HG03095 (cell line): ENCODE measurements around the gene DPF3.

Experiments
- ATAC-seq: cut with Tn5 transposase; IDR thresholded peaks from one replicate; pipeline ENCODE4 v1.9.1; 2021; ENCODE audit warnings: moderate library complexity; ENCODE audit not compliant: unreplicated experiment

DPF3 gene

DNA sequence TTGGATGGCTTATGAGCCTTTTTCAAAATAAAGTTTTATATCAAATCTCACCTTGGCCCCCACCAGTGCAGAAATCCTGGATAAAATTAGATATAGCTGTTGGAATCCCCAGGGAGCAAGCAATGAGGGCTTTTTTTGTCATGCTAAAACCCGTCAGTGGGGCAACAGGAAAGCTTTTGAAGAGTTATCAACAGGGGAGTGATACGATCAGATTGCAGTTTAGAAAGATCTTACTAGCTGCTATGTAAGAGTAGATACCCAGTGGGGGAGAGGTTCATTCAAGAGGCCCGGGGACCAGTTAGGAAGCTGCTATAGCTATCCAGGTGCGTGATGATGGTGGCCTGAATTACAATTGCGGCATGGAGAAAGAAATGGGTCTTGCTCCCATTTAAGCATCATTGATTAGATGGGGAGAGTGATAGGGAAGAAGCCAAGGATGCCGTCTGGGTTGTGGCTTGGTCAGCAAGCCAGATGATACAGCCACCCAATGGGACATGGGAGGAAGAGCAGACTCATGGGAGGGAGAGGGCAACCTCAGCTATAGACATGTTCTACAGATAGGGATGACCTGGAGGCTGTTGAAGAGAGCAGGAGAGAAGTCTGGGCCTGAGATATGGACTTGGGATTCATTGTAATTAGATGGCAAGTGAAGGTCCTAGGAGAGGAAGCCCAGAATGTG, 272.4 kb downstream of the DPF3 start:
- no peak for ATAC-seq

DNA sequence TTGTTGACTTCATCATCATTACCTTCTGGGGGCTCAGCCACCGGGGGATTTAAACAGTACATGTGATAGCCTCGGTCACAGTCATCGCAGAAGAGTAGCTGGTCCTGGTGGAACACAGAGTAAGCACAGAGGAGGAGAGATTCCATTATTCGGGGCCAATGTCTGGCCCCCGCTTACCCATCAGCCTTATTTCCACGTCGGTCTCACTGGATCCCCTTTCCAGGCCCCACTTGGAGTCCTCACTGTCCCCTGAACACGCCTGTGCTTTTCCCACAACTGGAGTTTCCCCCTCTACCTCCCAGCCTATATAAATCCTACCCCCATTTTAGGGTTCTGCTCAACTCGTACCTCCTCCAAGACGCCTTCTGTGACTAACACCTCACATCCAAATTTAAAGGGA, 274.0 kb downstream of the DPF3 start:
- no peak for ATAC-seq

DNA sequence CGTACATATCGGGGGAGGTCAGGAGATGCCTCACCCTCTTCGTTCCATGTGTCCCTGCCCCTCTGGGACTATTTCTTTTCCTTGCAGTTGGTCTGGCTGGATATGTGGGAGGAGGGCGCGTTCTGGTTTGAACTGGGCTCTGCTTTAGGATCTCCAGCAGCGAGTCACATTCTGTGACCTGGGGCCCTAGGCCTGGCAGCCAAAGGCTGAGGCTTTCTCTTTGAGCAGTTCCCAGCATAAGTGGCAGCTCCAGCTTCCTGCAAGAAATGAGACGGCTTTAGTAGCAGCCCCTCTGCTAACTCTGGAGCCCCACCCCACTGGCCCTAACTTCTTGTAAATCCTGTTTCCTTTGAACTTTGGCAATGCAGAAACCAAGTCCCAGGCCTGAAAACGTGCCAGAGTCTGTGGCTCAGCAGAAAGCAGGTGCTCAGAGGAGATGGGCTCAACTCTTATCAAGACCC, 274.8 kb downstream of the DPF3 start:
- ATAC-seq = no peak

DNA sequence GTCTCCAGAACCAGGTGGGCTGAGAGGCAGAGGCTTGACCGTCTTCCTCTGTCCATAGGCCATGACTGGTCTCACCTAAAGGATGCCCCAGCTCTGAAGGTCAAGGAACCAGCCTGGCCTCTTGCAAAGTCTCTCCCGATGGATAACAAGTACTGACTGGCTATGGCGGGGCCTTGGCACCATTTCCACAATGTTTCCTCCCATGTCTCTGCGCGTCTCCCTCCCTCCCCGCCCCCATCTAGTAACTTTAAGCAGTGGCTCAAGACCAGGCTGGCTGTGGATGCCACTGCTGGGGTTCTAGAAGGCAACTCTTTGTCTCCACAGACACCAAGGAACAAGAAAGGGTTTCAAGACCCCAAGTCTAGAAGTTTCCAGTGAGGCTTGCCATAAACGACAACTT, 275.5 kb downstream of the DPF3 start:
- no peak for ATAC-seq

DNA sequence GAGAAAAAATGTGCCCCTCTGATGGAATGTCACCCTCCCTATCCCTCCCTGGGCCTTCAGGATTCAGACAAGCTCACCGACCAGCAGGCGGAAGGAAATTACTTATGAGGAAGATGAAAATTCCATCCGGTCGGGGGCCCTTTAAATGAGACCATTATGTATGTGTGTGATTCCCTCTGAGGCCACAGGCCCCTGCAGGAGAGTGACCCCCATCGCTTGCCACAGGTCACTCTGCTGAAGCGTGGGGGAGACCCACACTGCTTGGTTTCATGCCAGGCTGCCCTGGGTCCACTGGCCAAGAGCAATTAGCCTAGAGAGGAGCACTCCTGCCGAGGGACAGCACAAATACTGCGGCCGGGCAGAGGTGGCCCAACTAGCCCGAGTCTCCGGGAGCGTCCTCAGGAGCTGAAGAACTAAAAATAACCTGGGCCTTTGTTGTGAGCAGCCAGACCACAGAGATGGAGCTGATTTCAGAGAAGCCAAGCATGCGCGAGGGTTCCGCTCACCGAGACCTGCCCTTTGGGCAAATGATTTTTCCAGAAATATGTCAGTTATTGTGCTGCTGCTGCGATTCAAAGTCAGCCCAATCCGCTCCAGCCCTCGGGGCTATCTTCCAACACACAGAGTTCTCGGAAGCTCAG, 276.4 kb downstream of the DPF3 start:
- no peak for ATAC-seq

DNA sequence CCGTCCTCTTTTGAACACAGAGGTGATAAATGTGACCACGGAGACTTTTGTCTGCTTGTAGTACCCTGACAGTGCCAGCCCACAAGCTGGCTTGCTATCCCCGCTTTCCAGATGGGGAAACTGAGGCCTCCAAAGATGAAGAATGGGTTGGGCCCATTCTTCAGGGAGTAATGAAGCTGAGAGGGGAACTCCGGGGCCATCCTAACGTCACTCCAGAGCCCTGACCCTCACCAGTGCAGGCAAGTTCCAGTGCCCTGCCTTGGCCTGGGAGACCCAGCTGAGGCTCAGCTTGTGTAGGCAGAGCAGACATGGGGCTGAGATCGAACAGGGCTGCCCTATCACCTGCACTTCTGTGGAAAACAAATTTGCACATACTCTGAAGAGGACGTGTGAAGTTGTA, 277.1 kb downstream of the DPF3 start:
- no peak for ATAC-seq

DNA sequence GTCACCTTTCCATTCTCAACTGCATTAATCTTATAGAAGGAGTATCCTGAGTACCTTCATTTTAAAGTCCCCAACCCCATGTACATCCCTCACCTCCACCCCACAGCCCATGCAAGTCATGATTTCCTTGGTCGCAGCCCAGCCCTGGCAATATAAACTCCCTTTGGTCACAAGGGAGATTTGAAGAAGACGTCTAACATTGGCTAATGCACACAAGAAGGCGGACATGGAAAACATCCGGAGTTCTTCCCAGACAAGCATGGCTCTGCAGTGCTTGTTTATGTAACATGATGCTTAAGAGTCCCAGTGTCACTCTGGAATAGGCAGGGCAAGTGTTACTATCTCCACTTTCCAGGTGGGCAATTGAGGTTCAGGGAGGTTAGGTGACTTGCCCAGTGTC, 277.6 kb downstream of the DPF3 start:
- ATAC-seq = no peak

DNA sequence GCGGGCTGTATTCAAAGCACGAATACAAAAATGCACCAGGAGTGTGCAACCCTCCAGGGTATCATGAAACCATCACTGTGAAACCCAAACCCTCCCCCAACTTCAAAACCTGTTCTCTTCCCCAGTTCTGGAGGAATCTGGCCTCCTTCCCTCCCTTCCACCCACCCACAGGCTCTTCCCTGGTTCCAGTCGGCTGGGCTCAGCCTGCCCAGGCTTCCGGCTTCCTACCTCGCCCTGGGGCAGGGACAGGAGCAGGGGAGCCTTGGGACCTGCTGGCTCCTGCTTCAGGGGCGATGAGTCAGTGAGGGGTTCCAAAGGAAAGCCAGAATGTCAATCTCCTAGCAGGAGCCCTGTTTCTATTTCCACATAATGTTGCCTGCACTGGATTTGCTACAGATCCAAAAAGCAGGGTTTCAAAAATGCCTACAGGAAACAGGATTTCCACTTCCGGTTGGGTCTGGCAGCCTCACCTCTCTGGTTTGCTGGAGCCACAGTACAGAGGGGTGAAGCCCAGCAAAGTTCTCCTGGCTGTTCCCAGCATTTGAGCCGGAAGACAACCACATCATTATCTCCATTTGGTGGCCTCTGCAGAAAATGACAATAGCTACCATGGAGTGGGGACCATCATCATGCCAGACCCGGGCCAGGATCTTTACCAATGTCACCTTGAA, 278.3 kb downstream of the DPF3 start:
- ATAC-seq = no peak

DNA sequence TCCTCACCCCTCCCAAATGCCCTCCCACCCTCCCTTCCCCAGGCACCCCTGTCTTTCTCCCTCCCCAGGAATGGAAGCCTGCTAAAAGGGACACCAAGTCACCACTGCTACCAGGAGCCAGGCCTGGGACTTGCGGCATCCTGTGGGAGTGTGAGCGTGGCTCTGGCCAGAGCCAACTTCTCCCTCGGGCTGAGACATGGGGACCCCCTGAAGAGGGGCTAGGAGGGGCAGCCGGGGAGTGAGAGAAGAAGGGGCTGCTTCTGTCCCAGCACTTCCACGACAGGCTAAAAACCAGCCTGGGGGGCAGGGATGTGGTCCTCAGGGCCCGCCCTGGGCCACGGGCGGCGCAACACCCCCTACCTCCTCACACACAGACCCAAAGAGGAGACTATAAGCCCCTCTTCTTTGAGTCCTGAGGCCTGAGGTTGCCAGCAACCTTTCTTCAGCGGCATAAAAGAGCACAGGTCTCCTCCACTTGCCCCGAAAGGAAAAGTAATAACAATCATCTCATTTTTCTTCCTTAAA, 278.9 kb downstream of the DPF3 start:
- ATAC-seq = no peak

DNA sequence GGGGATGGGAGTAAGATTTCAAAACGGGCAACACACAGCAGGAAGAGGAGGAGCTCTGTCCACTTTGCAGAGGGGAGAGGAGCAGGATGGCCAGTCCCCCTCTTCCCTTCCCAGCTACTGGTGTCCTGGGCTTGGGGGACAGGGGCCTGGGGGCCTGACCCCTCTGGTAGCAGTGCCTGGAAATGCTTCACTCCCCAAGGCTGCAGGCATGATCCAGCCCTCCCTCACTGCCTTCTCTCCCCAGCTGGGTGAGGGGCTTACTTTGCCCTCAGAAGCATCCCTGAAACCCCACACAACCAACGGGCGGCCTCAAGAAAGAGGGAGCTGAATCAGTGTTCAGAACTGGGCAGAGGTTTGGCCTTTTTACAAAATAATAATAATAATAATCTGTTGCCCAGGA, 279.5 kb downstream of the DPF3 start:
- ATAC-seq = no peak

DNA sequence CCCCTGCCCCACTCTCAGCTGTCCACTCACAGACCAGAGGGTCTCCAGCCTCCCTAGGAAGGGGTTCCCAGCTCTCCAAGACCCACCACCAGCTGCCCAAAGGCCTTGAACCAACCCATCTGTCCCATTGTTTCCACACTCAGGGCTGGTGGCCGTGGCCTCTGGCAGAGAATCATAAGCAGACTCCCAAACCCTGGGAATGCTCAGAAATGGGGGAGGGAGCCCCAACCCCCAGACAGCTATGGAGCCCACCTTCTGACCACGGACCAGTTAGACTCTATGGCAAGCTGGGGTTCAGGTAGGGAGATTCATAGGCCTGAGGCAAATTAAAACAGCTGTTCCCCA, 280.0 kb downstream of the DPF3 start:
- no peak for ATAC-seq

DNA sequence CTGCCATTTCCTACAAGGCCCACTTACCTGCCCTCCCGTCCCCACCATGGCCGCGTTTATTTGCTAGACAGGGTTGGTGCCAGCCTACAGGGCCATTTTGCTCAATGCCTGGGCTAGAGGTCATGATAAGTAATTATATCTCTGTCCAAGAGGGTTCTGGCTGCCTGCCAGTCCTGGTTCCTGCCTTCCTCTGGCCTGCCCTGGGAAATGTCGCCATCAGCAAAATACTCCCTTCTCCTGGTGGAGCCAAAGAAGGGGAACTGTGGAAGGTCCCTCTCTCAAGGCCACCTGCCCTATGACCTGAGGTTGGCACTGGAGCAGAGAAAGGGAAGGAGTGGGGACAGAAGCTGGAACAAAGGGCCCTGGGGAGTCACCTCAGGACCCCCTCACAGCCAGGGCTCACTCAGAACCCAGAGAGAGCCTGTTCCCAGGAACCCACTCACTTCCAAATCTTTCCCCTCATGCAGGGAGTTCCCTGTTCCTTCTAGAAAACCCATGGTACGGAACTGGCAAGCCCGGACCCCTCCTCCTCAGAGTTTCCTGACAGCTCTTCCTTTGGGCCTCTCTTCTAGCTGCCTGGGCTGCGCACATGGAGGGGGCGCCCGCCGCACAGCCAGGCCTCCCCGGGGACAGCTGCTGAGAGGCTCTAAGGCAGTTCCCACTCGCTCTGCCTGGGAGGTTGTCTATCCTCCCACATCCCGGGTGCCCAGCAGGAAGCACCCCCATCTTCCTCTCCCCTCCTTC, 280.5 kb downstream of the DPF3 start:
- no peak for ATAC-seq

DNA sequence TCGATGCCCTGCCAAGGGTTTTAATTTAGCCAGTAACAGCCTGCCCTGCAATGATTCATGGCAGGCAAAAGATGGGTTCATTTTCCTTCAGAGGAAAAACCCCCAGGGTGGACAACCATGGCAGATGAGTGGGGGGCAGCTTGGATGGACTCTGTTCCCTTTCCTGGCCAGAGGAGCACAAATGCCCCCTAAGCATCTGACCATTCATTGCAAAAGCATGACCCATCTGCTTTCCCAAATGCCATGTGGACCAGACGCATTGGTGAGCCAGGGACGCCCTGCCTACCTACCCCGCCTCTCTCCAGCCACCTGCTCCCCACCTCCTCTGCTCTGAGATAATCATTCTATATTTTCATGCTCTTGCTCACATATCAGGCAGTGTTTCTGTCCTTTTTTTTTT, 281.9 kb downstream of the DPF3 start:
- no peak for ATAC-seq

DNA sequence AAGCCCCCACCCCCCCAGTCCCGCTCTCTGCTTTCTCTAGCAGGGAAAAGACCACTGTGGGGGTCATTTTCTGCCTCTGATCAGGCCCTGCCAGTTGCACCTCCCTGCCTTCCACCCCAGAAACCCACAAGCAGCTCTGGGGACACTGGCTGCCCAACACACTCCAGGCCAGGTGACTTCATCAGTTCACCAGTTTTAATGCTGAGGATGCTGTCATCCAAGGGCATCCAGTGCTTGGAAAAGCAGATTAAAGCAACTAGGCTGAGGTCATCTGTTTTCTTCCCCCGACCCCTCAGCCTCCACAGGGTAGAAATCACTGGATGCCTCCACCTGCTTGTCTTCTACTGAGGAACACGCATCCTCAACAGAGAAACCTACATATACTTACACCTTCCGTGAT, 282.4 kb downstream of the DPF3 start:
- ATAC-seq = no peak

DNA sequence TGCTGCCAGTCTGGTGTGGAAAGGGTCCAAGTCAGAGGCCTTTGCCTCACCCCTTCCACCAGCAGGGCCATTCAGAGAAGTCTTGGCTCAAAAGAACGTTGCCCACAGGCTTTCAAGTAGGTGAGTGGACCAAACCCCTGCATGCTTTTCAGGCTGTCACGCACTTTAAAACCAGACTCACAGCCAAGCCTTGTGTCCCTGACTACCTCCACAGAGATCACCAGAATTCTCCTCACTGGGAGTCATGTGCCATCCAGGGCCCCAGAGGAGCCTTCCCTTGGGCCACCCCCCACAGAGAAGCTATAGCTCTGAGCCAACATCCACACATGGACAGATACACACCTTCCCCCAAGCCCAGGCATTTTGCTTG, 283.1 kb downstream of the DPF3 start:
- no peak for ATAC-seq

DNA sequence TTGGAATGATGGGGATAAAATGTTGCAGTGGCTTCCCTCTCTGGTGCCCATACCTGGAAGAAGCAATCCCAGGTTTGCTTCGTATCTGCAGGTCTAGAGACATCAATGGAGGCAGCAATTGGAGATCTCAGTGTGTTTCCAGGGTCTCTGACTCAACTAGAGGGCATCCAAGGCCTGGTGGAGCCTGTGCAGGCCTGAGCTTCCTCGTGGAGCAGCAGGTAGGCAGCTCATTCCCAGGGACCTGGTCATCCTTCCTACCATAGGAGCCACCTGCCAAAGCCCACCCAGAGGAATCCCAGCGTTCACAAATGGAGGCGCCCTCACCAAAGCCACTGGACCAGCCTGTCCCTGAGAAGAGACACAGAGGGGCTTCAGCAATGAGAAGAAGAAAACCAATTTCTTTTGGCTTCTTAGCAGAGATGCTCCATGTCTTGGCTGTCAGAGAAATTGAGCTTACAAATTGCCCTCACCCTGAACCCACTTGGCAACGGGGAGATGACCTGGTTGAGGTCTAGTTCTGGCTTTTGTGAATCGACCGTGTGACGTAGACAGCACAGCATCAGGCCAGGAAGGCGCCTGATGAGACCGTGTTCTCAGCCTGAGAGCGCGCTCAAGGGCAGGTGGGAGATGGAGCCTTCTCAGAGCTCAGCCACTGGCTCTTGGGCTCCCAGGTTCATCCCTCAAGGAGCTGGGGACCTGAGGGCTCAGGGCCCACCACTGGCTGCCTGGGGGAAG, 283.6 kb downstream of the DPF3 start:
- ATAC-seq = no peak

DNA sequence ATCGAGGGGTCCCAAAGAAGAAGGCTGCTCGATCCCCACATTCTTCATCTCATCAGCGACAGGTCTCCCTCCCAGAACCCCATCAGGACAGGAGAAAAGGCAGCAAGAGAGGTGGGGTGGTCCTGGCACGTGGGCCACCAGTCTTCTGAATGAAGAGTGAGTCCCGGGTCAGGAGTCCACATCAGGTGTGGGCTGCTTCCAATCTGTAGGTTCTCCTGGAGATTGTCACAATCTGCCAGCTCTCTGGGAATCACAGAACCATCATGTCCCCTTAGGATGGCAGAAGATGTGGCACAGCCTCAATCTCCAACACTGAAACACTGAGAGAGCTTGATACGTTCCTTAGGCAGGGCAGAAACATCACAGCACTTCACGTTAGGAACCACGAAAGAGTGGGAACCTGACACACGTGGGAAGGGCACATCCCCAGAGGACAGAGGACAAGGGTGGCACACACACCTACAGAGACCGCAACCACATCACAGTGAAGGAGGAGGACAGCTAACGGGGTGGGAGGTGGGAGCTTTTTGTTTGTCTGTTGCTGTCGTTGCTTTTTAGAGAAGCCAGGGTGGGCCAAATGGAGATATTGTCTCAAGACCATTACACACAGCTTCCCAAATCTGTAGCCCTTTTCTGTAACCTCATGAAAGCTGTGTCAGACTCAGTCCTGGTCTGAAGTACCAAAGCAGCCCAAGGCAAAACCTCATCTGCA, 284.5 kb downstream of the DPF3 start:
- ATAC-seq = no peak

DNA sequence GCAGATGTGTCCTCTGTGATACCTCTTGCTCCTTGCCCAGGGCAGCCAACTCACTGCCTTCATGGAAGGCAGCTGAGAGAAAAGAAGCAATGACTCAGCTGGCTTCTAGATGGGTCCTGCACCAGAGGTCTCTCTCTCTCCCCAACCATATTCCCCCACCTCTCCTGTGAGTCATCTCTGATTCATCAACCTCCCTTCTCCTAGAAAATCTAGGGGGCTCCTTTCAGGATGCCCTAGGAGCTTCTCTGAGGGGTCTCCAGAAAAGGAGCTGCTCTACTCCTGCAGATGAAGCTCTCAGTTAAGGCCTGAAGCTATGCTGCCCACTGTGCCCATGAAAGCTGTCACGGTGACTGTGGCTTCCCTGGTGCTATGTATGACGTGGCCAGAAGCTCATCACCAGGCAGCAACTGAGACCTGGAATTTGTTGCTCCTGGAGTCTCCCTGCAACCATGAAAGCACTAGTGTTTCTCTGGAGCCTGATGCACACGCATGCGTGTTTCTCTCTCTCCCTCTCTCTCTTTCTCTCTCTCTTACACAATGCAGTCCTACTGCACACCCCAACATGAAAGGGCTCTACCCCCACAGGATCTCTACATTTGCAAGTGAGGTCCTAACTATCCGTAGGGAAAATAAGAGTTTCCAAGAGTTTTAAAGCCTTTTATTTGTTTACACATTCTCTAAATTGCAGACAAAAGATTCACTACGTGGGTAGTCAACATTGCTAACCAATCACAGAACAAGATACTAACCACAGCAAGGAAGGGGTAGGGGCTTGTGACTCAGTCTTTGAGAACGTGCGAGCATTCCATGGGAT, 285.3 kb downstream of the DPF3 start:
- no peak for ATAC-seq

DNA sequence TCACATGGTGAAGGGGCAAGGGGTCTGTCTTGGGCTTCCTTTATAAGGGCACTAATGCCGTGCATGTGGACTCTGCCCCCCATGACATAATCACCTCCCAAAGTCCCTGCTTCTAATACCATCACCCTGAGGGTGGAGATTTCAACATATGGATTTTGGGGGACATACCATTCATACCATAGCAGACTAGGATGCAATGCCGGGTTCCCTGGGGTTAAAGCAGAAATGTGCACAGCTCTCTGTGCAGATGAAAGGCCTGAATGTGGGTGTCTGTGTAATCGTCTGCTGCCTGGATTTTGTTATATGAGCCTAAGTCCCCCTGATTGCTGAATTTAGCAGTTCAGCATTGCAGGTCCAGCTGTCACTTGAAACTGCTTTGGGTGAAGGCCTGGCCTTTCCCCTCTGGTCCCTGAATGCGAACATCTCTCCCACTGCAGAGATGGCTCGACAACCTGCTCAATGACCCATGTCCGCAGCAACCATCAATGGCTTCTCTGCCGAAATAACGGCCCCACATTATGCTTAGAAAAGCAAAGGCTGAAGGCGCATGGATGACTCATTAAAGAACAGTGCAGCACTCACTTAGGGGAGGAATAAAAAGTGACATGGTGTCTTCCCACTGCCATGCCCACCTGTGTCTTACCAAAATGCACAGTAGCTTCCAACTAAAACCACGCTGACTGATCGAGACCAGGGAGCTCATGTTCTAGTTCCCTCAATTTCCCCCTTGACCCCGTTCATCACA, 286.3 kb downstream of the DPF3 start:
- no peak for ATAC-seq
